HG02884 (cell line): ENCODE results near the gene ILDR2.

ENCODE experiments used
- ATAC-seq: cut with Tn5 transposase; IDR thresholded peaks from one replicate; pipeline ENCODE4 v1.9.1; 2021; ENCODE audit warnings: mild to moderate bottlenecking, moderate library complexity; ENCODE audit not compliant: unreplicated experiment

The ILDR2 gene

GRCh38 chr1:166925810-166926478, 49.4 kb downstream of the ILDR2 start:
- no peak for ATAC-seq

DNA sequence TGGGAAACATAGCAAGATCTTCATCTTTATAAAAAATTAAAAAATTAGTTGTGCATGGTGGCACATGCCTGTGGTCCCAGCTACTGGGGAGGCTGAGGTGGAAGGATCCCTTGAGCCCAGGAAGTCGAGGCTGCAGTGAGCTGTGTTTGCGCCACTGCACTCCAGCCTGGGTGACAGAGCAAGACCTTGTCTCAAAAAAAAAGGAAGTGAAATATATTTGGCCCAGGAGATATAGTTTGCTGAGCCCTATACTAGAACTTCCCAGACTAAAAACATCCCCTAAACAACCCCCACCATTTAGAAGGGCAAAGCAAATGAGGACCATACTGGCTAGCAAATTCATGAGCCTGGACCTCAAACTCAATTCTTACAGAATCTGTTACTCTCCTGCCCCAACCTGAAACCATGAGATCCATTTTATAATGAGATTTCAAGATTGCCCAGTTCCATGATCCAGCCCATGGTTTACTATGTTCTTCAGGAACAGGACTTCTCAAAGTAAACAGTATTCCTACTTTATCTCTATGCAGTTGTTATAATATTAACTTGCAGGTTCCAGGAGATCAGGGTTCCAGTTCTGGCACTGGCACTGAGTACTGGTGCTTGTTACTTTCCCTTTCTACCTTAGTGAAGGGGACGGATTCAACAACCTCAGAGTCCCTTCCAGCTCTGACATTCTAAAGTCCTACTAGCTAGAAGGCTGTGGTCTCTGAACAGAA, 50.4 kb downstream of the ILDR2 start:
- peak; percentile 81 for ATAC-seq

DNA sequence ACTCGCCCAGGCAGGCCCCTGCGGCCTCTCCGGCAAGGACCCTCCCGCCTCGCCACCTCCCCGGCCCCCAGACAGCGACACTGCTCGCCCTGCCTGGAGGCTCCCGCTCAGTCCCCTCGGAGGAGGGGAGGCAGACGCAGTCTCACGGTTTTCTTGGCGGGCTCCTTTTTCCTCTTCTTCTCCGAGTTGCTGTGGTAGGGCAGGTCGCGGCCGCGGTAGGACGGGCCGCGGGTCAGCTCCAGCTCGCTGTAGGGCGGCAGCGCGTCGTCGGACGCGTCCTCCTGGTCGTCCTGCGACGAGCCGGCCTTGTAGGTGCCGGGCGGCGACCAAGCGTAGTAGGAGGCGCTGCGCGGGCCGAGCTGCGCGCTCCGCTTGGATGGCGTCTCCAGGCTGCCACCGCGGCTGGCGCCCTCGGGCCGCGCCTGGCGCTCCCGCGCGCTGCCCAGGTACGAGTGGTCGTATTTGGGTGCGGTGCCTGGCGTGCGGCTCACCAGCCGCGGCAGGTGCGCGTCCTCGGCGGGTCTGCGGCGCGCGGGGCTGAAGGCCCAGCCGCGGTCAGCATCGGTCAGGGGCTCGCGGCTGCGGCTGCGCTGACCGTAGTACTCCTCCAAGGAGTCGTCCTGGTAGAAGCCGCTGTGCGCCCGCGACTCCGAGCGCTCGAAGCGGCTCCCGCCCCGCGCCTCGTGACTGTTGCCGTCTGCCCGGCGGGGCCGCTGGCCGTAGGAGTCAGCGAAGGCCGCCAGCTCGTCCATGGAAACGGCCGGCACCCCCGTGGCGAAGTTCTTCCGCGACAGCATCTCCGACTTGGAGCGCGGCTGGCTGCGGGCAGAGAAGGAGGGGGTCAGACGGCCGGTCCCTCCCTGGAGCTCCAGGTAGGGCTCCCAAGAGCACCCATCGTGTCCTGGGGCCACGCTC, 54.5 kb downstream of the ILDR2 start:
- ATAC-seq: no peak

- ATAC-seq: no peak
Measured at GRCh38 chr1:166918956-166919316, 56.4 kb downstream of the ILDR2 start.

GRCh38 chr1:166918088-166918955, 57.0 kb downstream of the ILDR2 start:
- ATAC-seq: no peak

GRCh38 chr1:166915941-166916340, 59.4 kb downstream of the ILDR2 start:
- ATAC-seq: no peak

DNA sequence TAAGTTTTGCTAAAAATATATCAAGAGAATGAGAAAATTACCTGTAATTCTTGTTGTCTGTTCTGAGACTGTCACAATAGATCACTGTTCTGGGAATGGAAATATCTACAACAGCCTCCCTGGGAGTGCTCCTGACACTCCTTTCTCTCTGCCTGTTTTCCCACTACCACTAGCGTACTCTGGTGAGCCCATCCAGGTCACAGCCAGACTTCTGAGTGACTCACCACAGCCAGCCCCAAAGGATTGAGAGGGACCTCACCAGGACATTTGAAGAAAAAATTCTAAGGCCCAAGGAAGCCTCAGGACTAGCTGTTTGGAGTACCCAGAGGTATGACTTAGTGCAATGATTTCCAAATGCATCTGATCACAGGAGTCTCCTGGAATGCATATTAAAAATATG, 60.3 kb downstream of the ILDR2 start:
- ATAC-seq: no peak

GRCh38 chr1:166914111-166914510, 61.2 kb downstream of the ILDR2 start:
- ATAC-seq: no peak

DNA sequence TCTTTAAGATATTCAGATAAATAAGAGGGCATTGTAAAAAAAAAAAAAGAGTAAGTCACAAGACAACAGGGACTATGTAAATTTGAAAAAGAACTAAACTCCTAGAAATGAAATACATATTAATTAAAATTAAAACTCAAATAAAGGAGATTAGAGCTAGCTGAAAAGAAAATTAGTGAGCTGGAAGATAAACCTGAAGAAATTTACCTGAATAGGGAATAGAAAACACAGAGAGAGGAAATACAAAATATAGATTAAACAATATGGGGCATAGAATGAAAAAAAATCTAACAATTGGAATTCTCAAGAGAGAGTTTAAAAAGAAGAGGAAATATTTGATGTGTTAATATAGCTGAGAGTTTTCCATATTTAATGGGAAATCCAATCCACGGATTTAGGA, 63.7 kb downstream of the ILDR2 start:
- ATAC-seq: no peak

GRCh38 chr1:166910396-166910994, 64.8 kb downstream of the ILDR2 start:
- peak; percentile 99 for ATAC-seq

DNA sequence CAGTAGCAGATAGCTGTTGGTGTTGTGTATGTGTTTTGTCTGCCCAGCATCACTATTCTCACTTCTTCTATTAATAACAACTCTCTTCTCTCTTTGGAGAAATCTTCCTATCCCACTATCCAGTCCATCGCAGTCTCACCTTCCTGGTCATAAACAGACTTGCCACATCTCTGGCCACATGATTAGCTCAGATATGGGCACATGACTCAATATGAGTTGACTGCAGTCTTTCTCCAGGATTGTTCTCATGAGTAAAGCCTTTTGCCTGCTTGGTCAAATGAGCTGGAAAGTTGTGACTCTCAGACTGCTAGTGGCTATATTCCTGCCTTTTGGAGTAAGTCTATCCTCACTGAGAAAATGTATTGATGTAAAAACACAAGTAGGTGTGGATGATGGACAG, 66.4 kb downstream of the ILDR2 start:
- ATAC-seq: no peak

DNA sequence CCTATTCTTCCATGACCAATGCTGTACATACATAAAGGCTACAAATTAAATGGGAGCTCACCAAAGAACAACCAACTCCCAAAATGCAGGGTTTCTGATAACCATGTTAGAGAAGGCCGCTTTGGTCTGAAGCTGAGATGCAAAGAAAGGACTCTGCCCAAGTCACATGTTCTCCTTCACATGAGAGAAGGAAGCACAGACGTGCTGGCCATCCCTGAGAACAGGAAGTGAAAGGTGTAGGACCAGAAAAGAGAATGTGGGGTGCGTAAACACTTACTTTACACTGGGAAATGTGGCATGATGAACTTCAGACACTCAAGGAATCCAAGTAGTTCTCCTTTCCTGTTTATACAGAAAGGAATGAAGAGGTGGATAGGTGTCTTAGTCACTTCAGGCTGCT, 67.6 kb downstream of the ILDR2 start:
- ATAC-seq: no peak

DNA sequence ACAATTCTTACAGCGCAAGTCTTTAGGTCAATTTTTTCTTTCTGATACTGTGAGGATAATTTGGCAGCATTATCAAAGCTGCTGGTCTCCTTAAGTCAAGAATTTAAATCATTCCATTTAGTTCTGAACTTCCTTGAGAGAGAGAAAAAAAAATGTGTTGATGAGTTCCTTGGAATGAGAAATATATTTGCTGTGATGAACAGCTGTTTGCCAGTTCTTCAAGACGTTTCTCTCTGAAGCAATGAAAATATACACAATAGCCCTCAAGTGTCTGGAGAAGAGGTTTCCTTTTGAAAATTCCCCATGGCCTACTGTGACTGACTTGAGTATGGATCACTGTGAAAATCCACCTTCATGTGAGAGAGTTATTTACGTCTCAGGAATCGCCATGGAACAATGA, 68.3 kb downstream of the ILDR2 start:
- ATAC-seq: no peak

DNA sequence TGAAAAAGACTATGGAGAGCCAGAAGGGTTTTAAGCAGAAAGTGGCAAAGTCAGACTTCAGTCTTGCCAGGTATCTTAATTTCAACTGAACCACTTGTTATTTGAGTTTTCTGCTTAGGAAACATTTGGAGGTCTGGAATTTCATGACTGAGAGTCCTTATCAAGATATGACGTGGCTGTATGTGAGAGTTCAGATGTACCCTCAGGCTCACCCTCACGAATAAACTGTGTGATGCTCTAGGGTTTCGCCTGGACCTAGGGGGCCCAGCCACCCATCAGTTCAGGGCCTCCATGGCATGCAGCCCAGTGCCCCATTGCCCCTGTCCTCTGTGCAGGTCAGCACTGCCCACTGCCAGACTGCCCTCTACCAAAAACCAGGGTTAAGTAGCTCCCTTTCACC, 68.7 kb downstream of the ILDR2 start:
- ATAC-seq: no peak

- ATAC-seq: no peak
Measured at GRCh38 chr1:166905900-166906299, 69.4 kb downstream of the ILDR2 start.

DNA sequence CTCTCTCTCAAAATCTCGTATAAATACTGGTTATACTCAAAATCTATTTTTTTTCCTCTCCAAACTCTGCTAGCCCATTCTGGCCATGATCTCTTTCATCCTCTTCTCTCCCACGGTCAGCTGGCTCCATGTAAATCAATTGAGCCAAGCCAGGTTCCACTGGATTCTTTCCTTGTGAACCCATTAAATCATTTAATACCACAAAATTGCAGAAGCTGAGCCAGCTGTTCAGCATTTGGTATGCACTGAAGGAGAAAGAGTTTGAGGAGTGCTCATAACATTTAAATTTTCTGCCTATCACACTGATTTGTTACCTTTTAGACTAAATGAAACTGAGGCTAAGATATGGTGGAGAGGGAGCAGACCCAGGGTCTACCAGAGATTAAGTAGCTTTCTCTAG, 70.2 kb downstream of the ILDR2 start:
- no peak for ATAC-seq

DNA sequence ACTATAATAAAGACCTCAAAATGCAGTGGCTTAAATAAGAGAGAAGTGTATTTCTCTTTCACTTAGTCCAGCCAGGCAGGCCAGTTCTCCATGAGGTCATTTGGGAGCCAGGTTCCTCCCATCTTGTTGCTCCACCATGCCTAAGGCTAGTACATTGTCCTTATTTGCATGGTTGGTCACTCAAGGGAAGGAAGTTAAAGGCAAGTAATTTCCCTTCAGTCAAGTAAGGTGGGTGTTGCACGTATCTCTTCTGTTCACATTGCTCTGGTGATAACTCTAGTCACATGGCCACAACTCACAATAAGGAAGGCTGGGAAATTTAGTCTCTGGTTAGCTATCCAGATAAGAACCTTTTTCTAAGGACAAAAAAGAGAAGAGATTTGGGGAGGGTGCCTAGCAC, 72.1 kb downstream of the ILDR2 start:
- ATAC-seq: no peak

DNA sequence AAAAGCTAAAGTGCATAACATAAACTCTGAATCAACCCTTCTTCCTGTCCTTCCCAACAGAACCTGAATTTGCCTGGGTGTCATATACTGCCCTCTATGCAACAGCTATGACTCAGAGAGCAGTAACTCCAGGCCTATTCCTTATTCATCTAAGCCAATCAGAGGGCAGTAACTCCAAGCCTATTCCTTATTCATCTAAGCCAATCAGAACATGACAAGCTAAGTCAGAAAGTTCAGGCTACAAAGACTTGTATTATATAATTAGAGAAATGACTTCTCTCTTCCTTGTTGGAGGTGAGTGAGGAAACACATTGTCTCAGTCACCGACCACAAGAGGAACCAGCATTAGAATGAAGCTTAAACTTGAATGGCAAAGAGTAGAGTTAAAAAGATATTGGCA, 73.1 kb downstream of the ILDR2 start:
- no peak for ATAC-seq

GRCh38 chr1:166900987-166901386, 74.4 kb downstream of the ILDR2 start:
- ATAC-seq: no peak

GRCh38 chr1:166899769-166900168, 75.6 kb downstream of the ILDR2 start:
- ATAC-seq: no peak
